ENCODE measurements around the gene MEIS3. TPM values are rescaled to one million over a fixed set of nuclear protein-coding genes. Genes with fewer than 3 reads are reported as not detected.
"Not testable (repeated sequence)": the region's sequence is repeated elsewhere in the genome, so short reads cannot be mapped to it uniquely, and the experiment has no call there.

MEIS3 gene
- polyA plus RNA-seq, 4 donors, result 20.1 to 32.2 (median 28.9) TPM

DNA sequence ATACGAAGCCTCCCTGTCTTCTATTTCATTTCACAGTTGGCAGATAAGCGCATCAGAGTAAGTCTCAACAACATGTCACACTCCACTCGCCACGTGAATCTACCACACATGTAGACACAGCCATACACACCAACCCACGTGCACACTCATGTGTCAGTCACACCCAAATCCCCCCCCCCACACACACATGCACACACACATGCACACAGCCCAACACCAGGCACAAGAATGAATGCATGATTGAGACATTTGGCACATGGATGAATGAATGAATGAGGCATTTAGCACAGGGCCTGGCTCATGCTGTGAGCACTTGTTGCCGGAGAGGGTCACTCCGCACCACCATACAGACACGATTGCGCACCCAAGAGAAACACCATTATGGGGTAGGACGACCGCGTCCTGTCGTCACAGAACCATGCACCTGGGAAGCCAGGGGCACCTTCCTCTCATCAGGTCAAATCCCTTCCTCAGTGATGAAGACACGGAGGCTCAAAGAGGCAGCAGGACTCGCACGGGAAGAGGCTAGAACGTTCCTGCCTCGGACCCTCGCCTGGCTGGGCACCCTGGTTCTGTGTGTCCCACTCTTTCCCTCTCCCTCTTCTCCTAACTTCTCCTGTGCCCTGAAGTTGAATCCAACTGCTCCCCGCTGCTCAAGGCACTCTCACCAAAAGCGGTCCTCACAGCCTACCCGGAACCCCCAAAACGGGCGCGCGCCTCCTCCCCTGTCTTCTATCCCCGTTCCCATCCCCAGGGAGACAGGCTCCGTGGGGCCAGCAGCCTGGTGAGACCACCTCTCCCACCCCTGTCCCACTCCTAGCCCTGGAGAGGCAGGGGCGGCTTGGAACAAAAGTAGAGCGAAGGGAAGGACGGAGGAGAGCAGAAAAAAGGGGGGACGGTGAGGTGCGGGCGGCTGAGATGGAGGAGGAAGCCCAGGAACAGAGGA lies 1.3 kb downstream of the MEIS3 start:
- DNase-seq (ENCODE audit: low read depth in 4 of 4, low spot score in 2 of 4), result no peak

DNA sequence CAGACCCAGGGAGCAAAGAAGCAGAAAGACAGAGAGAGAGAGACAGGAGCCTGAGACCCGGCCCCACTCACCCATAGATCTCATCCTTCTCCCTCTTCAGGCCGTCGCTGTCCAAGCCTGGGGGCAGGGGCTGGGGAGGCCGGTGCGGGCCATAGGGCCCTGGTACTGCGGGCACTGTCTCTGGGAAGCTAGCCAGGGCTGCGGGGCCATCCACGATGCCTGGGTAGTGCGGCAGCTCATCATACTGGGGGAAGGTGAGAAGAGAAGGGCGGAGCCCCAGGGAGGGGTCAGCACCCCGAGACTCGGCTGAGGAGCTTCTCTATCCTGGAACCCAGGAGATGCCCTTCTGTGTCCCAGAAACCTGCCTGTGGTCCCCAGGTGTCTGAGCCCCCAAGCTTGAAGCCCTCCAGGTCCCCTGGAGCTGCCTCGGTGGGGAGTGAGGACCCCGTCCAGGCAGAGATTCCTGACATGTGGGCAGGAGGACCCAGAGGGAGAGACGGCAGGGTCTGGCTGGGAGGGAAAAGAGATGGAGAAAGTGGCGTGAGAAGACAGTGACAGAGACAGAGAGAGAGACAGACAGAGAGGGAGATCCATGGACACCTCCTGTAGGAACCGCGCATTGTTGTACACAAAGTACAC lies 2.1 kb downstream of the MEIS3 start:
- DNase-seq (ENCODE audit: low read depth in 4 of 4, low spot score in 2 of 4), result no peak

DNA sequence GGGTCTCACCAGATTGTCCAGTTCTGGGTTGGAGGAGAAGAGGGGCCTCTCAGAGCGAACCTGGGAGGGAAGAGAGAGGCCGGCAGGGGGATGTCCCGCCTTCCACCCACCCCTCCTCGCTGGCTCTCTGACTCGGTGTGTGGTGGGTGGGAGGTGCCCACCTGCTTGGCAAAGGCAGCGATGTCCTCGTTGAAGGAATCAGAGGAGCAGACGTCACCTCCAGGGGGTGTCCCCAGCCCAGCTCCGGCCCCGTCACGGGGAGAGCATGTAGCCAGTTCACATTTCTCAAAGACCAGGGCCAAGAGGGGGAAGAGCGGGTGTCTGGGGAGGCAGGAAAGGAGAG lies 2.7 kb downstream of the MEIS3 start:
- no peak for DNase-seq (ENCODE audit: low read depth in 4 of 4, low spot score in 2 of 4)

DNA sequence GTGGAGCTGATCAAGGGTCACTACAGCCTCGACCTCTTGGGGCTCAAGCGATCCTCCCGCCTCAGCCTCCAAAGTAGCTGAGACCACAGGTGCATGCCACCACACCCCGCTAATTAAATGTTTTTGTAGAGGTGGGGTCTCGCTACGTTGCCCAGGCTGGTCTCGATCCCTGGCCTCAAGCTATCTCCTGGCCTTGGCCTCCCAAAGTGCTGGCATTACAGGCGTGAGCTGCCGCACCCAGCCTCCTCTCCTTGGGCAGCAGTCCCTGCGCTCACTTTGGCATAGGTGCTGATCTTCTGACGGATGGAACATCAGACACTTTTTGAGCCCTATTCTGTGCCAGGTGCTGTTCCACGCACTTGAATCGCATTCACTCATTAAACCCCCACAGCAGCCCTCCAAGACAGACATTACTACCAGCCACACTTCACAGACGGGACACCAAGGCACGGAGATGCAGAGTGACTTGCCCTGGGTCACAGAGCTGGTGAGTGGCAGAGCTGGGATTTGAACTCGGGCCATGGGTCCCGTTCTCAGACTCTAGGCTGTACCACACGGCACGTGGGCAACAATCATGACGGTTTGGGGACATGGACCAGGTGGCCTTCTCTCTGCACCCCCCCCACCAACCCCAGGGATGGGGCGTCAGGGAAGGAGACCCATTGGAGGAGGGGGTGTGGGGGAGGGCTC lies 3.2 kb downstream of the MEIS3 start:
- no peak for DNase-seq (ENCODE audit: low read depth in 4 of 4, low spot score in 2 of 4)

DNA sequence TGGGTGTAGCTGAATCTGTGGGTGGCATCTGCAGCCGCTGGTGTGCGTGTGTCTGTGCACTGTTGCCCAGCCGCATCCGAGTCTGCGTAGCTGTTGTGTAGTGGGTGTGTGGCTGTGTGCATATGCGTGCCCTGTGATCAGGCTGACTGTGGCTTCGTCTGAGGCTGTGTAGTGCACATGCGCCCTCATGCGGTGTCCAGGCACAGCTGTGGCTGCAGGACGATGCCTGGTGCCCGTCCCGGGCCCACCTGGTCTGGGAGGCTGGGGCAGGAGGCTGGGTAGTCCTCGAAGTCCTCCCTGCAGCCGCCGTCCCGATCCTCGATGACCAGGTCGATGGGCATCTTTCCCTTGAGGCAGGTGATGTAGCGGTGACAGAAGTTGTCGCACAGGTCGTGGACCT lies 4.9 kb downstream of the MEIS3 start:
- DNase-seq (ENCODE audit: low read depth in 4 of 4, low spot score in 2 of 4), result no peak

DNA sequence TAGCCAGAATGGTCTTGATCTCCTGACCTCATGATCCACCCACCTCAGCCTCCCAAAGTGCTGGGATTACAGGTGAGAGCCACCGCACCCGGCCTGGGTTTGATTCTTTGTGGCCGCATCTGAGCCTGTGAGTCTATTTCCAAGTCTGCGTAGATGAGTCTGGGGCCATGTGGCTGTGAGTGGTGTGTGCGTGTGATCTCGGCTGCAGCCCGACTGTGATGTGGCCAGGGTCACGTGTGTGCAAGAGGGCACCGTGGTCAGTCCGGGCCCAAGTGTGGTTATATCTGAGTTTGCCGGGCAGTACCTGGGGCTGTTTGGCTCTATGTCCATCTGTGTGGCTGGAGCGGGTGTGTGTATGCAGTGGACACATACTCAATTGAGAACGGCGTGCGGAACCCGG lies 5.4 kb downstream of the MEIS3 start:
- DNase-seq (ENCODE audit: low read depth in 4 of 4, low spot score in 2 of 4), result no peak

DNA sequence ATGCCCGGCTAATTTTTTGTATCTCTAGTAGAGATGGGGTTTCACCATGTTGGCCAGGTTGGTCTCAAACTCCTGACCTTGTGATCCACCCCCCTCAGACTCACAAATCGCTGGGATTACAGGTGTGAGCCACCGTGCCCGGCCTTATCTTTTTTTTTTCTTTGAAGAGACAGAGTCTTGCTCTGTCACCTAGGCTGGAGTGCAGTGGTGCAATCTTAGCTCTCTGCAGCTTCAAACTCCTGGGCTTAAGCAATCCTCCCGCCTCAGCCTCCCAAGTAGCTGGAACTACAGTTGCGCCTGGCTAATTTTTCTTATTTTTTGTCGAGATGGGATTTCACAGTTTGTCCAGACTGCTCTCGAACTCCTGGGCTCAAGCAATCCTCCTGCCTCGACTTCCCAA lies 7.6 kb downstream of the MEIS3 start:
- DNase-seq (ENCODE audit: low read depth in 4 of 4, low spot score in 2 of 4), result not testable (repeated sequence)

DNA sequence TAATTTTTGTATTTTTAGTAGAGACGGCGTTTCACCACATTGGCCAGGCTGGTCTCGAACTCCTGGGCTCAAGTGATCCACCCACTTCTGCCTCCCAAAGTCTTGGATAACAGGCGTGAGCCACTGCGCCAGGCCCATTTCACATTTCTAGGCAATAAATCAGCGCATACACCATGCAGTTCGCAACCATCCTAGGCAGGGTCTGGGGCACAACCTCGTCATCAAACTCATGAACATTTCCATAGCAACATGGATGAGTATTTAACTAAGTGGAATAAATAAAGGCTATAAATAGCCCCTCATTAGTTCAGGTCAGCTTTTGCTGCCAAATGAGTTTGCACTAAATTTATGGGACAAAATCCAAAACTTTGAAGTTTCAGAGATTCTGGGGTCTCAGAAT lies 8.2 kb downstream of the MEIS3 start:
- no peak for DNase-seq (ENCODE audit: low read depth in 4 of 4, low spot score in 2 of 4)

DNA sequence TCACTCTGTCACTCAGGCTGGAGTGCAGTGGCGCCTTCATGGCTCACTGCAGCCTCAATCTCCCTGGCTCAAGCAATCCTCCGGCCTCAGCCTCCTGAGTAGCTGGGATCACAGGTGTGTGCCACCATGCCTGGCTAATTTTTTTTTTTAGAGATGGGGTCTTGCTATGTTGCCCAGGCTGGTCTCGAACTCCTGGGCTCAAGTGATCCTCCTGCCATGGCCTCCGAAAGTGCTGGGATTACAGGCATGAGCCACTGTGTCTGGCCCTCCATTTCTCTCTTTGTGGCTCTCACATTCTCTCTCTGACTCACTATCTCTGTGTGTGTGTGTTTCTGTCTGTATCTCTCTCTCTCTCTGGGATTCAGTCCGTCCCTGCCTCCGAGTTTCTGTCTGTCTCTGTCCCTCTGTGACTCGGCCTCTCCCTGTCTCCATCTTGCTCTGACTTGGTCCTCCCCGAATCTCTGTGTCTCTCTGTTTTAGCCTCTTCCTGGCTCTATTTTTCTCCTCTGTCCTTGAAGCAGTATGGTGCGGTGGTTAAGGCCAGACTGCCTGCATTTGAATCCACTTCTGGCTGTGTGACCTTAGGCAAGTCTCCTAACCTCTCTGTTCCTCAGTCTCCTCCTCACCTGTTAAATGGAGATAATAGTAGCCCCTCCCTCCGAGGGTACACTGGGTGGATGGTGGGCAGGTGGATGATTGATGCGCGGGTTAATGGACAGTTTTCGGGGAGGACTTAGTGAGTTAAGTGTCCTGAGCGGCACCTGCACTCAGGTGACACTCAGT lies 11.0 kb downstream of the MEIS3 start:
- DNase-seq (ENCODE audit: low read depth in 4 of 4, low spot score in 2 of 4), result no peak

DNA sequence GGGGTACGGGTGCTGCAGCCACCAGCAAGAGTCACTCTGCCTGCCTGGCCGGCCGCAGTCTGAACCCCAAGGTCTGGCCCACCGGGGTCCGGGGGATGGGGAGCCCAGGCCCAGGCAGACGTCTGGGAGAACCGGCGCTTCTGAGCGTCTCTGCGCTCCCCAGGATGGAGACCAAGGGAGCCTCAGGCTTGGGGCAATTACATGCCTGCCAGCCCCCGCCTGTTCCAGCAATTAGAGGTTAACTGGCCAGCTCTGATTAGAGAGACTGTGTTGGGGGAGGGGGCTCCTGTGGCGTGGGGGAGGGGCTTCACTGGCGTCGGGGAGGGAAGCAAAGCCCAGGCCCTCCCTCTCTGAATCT lies 11.9 kb downstream of the MEIS3 start:
- no peak for DNase-seq (ENCODE audit: low read depth in 4 of 4, low spot score in 2 of 4)

DNA sequence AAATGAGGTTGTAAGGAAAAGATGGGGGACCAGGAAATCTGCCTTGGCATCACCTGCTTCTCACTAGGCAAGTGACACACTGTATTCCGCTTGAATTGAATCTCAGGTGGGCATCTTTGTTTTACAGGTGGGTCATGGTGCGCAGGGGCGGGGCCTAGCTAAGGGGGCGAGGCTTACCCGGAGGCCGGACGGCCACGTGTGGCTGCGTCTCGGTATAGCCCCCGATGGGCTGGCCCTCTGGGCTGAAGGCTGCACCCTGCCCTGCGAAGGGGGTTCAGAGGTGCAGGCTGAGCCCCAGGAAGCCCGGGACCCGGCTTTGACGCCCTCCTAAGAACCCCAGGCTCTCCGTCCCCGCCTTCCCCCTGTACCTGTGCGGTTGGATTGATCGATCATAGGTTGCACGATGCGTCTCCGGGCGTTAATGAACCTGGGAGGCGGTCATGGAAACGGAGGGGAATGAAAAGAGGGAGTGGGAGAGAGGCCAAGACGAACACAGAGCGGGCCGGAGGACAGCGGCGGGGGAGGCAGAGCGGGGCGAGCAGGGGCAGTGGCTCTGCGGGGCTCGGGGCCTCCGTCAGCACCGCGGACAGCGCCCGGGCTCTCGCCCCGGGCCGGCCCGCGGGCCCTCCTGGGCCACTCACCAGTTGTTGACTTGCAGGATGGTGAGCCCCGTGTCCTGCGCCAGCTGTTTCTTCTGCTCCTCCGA lies 12.5 kb downstream of the MEIS3 start:
- no peak for DNase-seq (ENCODE audit: low read depth in 4 of 4, low spot score in 2 of 4)

DNA sequence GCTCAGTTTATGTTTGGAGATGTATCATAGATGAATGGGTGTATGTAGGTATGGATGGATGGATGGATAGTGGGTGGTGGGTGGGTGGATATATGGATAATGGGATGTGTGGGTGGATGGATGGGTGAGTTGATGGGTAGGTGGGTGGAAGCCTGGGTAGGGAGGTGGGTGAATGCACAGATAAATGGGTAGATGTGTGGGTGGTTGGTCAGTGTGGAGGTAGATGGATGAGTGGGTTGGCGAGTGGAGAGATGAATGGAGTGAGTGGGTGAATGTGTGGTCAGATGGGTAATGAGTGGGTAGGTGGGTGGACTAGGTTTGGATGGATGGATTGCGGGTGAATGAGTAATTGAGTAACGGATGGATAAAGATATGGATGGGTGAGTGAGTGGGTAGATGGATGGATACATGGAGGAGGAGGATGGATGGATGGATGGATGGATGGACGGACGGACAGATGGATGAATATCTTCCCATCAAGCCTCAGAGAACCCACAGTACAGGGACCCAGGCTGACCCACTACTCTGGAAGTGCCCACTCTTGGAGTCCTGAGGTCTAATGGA lies 13.4 kb downstream of the MEIS3 start:
- no peak for DNase-seq (ENCODE audit: low read depth in 4 of 4, low spot score in 2 of 4)

DNA sequence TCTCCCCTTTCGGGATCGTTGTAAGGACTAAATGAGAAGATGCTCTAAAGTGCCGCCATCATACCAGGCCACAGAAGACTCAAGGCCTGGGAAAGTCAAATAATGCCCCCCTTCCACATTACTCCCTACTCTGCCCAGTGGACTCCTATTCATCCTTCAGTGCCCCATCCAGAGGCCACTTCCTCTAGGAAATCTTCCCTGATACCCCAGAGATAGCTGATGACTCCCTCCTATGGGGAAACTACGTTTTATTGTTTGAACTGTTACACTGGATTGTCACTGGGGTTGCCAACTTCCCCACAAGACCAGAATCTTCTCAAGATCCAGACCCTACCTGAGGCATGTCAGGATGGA lies 14.2 kb downstream of the MEIS3 start:
- DNase-seq (ENCODE audit: low read depth in 4 of 4, low spot score in 2 of 4), result no peak

DNA sequence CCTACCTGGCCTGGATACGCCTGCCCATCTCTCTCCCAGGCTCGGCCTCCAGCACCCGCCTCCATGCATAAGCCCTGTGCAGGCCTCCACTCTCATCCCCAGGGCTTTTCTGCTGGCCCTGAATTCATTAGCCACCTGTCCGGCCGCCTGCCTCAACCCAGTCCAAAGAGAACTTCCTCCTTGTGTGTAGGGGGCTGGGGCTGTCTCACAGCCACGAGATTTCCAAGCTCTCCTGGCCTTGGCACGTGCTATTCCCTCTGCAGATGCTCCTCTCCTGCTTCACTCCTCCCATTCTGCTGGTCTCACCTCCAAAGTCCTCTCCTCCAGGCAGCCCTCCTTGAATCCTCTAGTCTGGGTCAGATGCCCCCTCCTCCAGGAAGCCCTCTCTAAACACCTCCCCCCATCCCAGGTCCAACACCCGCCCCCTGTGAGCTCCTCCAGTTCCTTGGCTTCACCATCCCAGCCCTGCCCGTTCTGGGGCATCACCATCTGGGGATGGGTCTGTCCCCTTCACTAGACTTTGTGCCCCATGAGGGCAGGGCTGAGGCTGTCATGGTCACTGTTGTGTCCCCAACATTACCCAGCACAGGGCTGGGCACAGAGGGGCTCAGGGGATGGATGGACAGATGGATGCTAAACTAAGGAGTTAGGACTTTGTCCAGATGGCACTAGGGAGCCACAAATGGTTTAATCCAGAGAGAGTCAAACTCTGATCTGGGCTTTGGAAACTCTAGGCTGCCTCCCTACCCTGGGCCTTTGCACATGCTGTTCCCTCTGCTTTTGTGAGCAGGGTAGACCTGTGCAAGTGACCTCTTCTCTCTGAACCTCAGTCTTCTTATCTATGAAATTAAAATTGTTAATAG lies 14.8 kb downstream of the MEIS3 start:
- DNase-seq (ENCODE audit: low read depth in 4 of 4, low spot score in 2 of 4), result no peak

DNA sequence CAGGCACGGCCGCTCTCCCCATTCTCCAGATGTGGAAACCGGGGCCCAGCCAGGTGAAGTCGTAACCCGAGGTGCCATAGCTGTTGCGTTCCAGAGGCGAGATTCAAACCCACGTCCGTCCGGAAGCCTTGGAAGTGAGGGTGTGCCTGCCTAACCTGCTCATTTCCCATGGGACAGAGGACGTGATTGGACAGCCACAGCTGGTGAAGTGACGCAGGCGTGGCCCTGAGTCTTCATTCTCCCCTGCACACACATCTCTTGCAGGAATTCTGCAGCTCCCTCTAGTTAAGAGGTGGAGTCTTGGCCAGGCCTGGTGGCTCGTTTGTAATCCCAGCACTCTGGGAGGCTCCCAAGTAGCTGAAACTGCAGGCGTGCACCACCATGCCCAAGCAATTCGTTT lies 16.8 kb downstream of the MEIS3 start:
- no peak for DNase-seq (ENCODE audit: low read depth in 4 of 4, low spot score in 2 of 4)

DNA sequence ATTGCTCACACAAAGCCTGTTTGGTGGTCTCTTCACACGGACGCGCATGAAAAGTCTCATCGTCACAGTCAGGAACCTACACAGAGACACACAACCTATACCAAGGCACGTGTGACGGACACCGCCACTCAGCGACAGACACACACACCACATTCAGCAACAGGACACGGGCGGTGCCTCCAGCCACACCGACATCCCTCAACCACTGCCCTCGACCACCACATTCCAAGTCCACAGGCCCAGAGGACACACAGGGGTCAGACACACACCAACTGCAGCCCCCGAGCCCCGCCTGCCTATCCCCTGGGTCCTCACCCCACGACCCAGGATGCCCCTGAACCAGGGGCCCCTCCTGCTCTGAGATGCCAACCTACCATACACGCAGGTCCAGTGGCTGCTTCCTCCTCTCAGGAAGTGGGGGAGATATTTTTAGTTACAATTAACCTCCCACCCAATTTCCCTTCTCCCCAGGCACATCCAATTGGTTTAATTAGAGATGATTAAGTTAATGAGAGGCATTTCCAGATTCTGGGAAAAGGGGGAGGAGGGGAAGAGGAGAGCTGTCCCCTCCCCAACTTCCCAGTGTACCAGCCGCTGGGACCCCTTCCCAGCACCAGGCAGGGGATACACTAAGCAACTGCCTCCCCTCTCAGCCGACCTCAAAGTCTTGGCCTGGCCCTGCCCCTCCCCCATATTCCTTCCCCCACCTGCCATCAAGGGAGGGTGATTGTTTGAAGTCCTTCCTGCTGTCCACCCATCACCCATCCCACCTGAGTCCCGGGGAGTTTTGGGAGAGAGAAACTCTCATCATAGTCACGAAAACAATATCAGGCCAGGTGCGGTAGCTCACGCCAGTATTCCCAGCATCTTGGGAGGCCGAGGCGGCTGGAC lies 20.4 kb downstream of the MEIS3 start:
- DNase-seq (ENCODE audit: low read depth in 4 of 4, low spot score in 2 of 4), result no peak

DNA sequence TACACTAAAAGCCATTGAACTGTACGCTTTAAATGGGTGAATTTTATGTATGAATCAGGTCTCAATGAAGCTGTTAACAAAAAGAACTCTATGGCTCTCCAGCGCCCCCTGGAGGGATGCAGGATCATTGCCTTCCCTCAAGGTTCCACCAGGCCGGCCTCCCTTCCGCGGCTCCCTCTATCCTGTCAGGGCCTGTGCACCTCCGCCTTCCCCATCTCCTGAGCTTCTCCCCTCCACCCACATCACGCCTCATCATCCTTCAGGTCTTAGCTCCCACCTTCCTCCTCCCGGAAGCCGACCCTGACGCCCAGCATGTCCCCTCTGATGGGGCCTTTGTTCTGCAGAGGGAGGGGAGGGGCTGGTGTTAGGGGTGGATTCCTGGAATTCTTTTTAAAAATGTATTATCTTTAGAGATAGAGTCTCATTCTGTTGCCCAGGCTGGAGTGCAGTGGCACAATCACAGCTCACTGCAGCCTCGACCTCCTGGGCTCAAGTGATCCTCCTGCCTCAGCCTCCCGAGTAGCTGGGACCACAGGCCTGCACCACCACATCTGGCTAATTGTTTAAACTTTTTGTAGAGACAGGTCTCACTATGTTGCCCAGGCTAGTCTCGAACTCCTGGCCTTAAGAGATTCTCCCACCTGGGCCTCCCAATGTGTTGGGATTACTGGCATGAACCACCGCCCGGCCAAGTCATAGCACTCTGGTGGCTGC lies 27.7 kb downstream of the MEIS3 start:
- peak in 3 of 4 donors; percentile 8 to 21 (median 20) for DNase-seq (ENCODE audit: low read depth in 4 of 4, low spot score in 2 of 4)

Data from left renal cortex interstitium (tissue), 4 donors.